Spleen (tissue), 7 donors: Measurements from ENCODE around the gene OLFML3.

Experiments used
- CTCF ChIP-seq, 11 experiments: fragments of 200-600 bp in 7 of 11; fragments of 450-650 bp in 4 of 11; sonication (generic) in 4 of 11; IDR thresholded peaks in 8 of 11; conservative IDR thresholded peaks in 3 of 11; 1 replicate in 7 of 11; 2 replicates in 4 of 11; pipeline versions ENCODE4 v1.4.0 to v1.8.0; 2016 to 2021; ENCODE audit warnings: antibody characterized with exemption in 11 of 11, inconsistent platforms in 4 of 11, mild to moderate bottlenecking in 1 of 11
- POLR2A ChIP-seq, 3 donors: fragments of 450-650 bp; IDR thresholded peaks; one replicate each; pipeline ENCODE4 v1.5.1; 2017; ENCODE audit warnings: antibody characterized with exemption in 3 of 3, mild to moderate bottlenecking in 1 of 3
- POLR2AphosphoS5 ChIP-seq, 3 donors: sonication (generic); formaldehyde crosslinking; IDR thresholded peaks; one replicate each; pipeline ENCODE4 v1.5.1; 2017; ENCODE audit warnings: antibody characterized with exemption in 3 of 3
- donor health status: DM: no; HTN: no; CAD: no; lungs with moderate emphysema.
- donor health status: DM: no; HTN: no; CAD: no.
- donor health status: DM: no; HTN: no; CAD: no.

GRCh38 chr1:114024049-114024448 lies 44.8 kb downstream of the OLFML3 start:
- TF ChIP-seq CTCF (IDR thresholded peaks at IDR 0.05 in 8 of 11, conservative IDR thresholded peaks at IDR 0.05 in 3 of 11) (no peak), POLR2AphosphoS5 (IDR thresholded peaks at IDR 0.05) (no peak), POLR2A (IDR thresholded peaks at IDR 0.05) (no peak)
